IMR-90 (cell line): Measurements from ENCODE around the gene RGS12.

ENCODE experiments used
- CHD1 ChIP-seq: IDR thresholded peaks from 2 replicates; pipeline ENCODE4 v1.6.1; 2012; ENCODE audit warnings: low read depth, low read length, improper control_type of control experiment
- FOS ChIP-seq: fragments of 150-350 bp; IDR thresholded peaks from 2 replicates; pipeline ENCODE4 v1.6.1; 2016; ENCODE audit warnings: low read depth, low read length
- POLR2A ChIP-seq: IDR thresholded peaks from 2 replicates; pipeline ENCODE4 v1.6.1; 2012; ENCODE audit warnings: mild to moderate bottlenecking, low read depth, low read length
- TF ChIP-seq, protein P1 (sequence below): conservative IDR thresholded peaks from 2 replicates; pipeline ENCODE4 v1.5.1; 2012; ENCODE audit warnings: mild to moderate bottlenecking, low read depth, low read length, improper control_type of control experiment
- TF ChIP-seq, protein P2 (sequence below): fragments of 150-350 bp; IDR thresholded peaks from 2 replicates; pipeline ENCODE4 v1.6.1; 2017; ENCODE audit warnings: mild to moderate bottlenecking, antibody characterized with exemption, low read length, low read depth

DNA sequence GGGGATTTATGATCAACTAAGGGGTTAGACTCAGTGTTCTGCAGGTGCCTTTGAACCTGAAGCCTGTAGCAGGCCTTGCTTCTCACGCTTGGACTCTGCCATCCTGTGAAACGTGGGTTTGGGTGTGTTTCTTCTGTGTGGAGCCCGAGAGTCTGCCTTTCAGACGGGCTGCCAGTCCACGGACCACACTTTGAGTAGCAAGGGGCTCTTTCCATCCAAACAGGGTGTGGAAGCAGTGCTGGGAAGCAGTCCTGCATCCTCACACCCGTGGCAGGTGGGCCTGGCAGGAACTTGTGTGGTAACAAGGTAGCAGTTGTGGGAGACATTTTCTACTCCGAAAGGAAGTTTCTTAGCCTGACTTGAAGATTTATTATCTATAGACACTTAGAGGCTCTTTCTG is 22.7 kb downstream of the RGS12 start:
- TF ChIP-seq, protein P1, sequence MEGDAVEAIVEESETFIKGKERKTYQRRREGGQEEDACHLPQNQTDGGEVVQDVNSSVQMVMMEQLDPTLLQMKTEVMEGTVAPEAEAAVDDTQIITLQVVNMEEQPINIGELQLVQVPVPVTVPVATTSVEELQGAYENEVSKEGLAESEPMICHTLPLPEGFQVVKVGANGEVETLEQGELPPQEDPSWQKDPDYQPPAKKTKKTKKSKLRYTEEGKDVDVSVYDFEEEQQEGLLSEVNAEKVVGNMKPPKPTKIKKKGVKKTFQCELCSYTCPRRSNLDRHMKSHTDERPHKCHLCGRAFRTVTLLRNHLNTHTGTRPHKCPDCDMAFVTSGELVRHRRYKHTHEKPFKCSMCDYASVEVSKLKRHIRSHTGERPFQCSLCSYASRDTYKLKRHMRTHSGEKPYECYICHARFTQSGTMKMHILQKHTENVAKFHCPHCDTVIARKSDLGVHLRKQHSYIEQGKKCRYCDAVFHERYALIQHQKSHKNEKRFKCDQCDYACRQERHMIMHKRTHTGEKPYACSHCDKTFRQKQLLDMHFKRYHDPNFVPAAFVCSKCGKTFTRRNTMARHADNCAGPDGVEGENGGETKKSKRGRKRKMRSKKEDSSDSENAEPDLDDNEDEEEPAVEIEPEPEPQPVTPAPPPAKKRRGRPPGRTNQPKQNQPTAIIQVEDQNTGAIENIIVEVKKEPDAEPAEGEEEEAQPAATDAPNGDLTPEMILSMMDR = no peak
- TF ChIP-seq FOS (no peak), POLR2A (no peak), CHD1 (no peak)
- TF ChIP-seq, protein P2, sequence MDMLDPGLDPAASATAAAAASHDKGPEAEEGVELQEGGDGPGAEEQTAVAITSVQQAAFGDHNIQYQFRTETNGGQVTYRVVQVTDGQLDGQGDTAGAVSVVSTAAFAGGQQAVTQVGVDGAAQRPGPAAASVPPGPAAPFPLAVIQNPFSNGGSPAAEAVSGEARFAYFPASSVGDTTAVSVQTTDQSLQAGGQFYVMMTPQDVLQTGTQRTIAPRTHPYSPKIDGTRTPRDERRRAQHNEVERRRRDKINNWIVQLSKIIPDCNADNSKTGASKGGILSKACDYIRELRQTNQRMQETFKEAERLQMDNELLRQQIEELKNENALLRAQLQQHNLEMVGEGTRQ = no peak
